ENCODE measurements around the gene RPTOR.

DNA sequence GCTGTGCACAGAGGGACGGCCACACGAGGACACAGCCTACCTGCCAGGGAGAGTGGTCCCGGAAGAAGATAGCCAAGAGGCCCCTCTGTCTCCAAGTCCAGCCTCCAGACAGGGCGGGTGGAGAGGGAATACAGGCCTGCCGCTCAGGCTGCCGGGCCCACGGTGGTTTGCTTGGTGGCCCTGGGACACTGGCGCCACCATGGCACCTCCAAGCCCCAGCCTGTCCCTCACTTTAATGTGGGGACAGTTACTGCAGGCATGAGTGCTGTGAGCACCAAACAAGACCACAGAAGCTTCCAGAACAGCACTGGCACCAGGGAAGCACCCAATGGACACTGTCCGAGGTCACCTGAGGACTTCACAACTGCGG is 425.0 kb downstream of the RPTOR start:
- no peak for TF ChIP-seq EZH2phosphoT487 (IDR thresholded peaks at IDR 0.05; ENCODE audit: insufficient read depth, low read depth)
- TF ChIP-seq EZH2 (IDR thresholded peaks at IDR 0.05; ENCODE audit: insufficient read depth, poor library complexity, severe bottlenecking), result no peak
